HG02623 (cell line): ENCODE measurements around the gene NPR1.
"Not testable (repeated sequence)": the region's sequence is repeated elsewhere in the genome, so short reads cannot be mapped to it uniquely, and the experiment has no call there.

Experiments
- ATAC-seq: cut with Tn5 transposase; IDR thresholded peaks from one replicate; pipeline ENCODE4 v1.9.1; 2021; ENCODE audit warnings: moderate library complexity; ENCODE audit not compliant: unreplicated experiment

Gene NPR1

DNA sequence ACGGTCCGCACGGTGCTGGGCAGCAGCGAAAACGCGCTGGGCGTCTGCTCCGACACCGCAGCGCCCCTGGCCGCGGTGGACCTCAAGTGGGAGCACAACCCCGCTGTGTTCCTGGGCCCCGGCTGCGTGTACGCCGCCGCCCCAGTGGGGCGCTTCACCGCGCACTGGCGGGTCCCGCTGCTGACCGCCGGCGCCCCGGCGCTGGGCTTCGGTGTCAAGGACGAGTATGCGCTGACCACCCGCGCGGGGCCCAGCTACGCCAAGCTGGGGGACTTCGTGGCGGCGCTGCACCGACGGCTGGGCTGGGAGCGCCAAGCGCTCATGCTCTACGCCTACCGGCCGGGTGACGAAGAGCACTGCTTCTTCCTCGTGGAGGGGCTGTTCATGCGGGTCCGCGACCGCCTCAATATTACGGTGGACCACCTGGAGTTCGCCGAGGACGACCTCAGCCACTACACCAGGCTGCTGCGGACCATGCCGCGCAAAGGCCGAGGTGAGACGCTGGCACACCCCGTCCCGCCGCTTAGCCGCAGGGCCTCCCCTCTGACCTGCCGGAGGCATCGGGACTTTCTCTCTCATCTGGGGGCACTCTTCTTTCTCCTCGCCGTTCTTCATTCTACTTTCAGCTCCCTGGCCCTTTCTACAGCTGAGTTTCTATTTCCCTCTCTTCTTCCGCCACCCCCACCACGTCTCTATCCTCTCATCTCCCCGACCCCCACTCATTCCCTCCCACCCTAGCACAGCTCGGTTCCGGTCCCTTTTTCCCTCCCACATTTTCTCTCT, 1.0 kb downstream of the NPR1 start:
- ATAC-seq = no peak

DNA sequence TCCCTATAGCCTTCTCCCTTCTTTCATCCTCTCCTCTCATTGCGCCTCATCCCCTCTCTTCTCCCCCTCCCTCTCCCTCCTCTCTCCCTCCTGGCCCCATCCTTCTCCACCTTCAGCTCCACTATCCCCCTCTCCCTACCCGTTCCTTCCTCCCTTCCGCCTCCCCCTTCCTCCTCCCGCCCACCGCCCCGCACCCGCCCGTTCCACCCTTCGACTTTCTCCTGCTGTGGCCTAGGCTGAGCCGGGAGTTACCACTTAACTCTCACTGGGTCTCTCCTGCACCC, 1.6 kb downstream of the NPR1 start:
- no peak for ATAC-seq

- ATAC-seq = no peak
These were observed 4.2 kb downstream of the NPR1 start for GRCh38 chr1:153682730-153683129.

- no peak for ATAC-seq
These were observed 5.4 kb downstream of the NPR1 start for GRCh38 chr1:153683854-153684253.

GRCh38 chr1:153684892-153685291, 6.4 kb downstream of the NPR1 start:
- no peak for ATAC-seq

GRCh38 chr1:153685544-153686340, 7.3 kb downstream of the NPR1 start:
- no peak for ATAC-seq

GRCh38 chr1:153687346-153688125, 9.0 kb downstream of the NPR1 start:
- no peak for ATAC-seq

- no peak for ATAC-seq
These were observed 9.8 kb downstream of the NPR1 start for GRCh38 chr1:153688276-153688675.

DNA sequence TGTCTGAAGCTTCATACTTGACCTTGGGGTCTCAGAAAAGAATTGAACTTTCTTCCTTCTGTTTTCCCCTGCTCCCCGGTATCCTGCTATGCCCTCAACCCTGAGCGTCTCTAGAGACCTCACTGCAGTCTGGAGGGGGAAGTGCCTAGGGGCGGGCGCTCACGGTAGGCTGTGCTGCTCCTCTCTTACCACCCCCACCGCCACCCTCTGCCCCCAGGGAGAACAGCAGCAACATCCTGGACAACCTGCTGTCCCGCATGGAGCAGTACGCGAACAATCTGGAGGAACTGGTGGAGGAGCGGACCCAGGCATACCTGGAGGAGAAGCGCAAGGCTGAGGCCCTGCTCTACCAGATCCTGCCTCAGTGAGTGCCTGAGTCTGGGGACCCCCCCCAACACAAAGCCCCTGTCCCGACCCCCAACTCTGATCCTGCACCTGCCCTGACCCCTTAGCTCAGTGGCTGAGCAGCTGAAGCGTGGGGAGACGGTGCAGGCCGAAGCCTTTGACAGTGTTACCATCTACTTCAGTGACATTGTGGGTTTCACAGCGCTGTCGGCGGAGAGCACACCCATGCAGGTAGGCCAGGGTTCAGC, 10.3 kb downstream of the NPR1 start:
- ATAC-seq = no peak

DNA sequence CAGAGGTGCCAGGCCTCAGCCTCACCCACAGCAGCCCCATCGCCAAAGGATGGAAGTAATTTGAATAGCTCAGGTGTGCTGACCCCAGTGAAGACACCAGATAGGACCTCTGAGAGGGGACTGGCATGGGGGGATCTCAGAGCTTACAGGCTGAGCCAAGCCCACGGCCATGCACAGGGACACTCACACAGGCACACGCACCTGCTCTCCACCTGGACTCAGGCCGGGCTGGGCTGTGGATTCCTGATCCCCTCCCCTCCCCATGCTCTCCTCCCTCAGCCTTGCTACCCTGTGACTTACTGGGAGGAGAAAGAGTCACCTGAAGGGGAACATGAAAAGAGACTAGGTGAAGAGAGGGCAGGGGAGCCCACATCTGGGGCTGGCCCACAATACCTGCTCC, 15.0 kb downstream of the NPR1 start:
- ATAC-seq = no peak

- no peak for ATAC-seq
These were observed 18.3 kb downstream of the NPR1 start for GRCh38 chr1:153696741-153697140.

DNA sequence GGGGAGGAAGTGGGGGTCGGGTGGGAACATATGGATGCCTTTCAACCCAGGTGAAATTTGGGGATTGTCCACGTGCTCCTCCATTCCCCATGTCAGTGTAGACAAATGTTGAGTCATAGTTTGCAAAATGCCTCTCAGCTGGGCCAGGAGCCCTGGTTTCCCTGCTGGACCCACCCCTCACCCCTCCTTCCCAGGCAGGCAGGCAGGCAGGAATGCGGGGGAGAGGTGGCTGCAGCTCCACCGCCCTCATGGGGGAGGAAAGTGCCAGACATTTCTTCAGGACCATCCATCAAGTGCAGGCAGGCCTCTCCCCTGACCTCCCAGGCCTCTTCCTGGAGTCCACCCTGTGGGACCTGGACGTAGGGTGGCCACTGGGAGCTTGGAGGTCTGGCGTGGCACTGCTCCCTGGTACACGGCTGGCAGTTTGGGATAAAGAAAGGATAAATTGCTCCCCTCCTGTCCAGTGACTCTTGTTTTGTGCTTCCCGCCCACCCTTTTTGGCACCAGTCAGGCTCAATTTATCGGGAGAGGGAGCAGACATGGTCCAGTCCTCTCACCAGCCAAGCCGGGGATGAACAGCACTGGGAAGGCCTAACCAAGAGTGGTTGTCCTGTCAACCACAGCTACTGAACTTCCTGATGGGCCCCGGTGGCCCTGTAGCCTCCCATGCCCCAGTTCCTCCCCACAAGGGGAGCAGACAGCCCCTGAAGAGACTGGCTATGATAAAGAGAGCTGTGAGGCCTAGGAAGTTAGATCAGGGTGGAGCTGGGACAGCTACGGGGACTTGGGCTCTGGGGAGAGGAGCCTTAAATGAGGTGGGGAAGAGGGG, 18.9 kb downstream of the NPR1 start:
- ATAC-seq = no peak

GRCh38 chr1:153698020-153698922, 19.8 kb downstream of the NPR1 start:
- ATAC-seq = no peak

- ATAC-seq = no peak
These were observed 20.6 kb downstream of the NPR1 start for GRCh38 chr1:153698923-153699714.

DNA sequence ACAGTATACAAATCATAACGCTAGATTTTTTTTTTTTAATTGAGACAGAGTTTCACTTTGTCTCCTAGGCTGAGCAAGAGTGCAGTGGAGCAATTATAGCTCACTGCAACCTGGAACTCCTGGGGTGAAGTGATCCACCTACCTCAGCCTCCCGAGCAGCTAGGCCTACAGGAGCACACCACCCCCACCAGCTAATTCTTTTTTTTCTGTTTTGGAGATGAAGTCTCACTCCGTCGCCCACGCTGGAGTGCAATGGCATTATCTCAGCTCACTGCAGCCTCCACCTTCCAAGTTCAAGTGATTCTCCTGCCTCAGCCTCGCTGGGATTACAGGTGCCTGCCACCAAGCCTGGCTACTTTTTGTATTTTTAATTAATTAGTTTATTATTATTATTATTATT, 21.3 kb downstream of the NPR1 start:
- ATAC-seq = no peak

DNA sequence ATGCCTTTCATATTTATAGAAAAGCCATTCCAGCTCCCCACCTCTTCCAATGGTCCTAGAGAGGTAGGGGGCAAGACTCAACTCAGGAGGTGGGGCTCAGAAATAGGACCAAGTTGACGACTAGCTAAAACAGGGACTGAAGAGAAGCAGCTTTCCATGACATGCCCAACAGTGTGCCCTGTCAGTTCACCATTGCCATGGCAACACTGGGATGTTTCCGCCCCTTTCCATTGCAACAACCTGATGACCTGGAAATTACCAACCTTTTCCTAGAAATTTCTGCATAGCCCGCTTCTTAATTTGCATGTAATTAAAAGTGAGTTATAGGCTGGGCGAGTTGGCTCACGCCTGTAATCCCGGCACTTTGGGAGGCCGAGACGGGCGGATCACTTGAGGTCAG, 27.0 kb downstream of the NPR1 start:
- ATAC-seq = no peak

GRCh38 chr1:153711026-153711425, 32.5 kb downstream of the NPR1 start:
- ATAC-seq = no peak

GRCh38 chr1:153716211-153716610, 37.7 kb downstream of the NPR1 start:
- ATAC-seq = not testable (repeated sequence)

DNA sequence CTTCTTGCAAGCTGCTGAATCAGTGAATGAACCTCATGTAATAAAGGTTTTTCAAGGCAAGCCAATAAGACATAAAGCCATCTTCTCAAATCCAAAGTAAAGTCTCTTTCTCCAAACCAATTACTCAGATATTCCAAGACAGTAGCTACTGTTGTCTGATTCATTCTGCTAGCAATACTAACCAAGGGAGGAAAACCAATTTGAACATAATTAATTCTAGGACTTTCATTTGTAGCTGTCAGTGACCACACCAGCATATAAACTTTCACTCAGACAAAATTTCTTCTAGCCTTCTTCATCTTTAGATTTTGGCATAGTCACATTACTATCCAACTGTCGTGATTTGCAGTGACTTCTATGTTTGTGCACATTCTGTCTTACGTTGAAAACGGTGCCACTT, 38.8 kb downstream of the NPR1 start:
- no peak for ATAC-seq
